ENCODE data around the gene RBP2.
"Not testable (repeated sequence)": the region's sequence is repeated elsewhere in the genome, so short reads cannot be mapped to it uniquely, and the experiment has no call there.

The RBP2 gene

GRCh38 chr3:139440639-139441556 is 35.4 kb downstream of the RBP2 start:
- DNase-seq, result no peak

GRCh38 chr3:139439278-139439677 is 37.0 kb downstream of the RBP2 start:
- DNase-seq, result no peak

GRCh38 chr3:139434764-139435307 is 41.5 kb downstream of the RBP2 start:
- no peak for DNase-seq

- DNase-seq, result no peak
These were observed 42.1 kb downstream of the RBP2 start for GRCh38 chr3:139434228-139434627.

- no peak for DNase-seq
These were observed 43.2 kb downstream of the RBP2 start for GRCh38 chr3:139433089-139433488.

- DNase-seq, result no peak
These were observed 45.8 kb downstream of the RBP2 start for GRCh38 chr3:139430493-139430892.

- DNase-seq, result peak in 1 of 2 donors; percentile 94
These were observed 48.8 kb downstream of the RBP2 start for GRCh38 chr3:139427283-139428060.

GRCh38 chr3:139425745-139426400 is 50.4 kb downstream of the RBP2 start:
- no peak for DNase-seq

- DNase-seq, result no peak
These were observed 53.1 kb downstream of the RBP2 start for GRCh38 chr3:139423232-139423631.

- DNase-seq, result no peak
These were observed 54.9 kb downstream of the RBP2 start for GRCh38 chr3:139421460-139421859.

- no peak for DNase-seq
These were observed 55.3 kb downstream of the RBP2 start for GRCh38 chr3:139421040-139421439.

GRCh38 chr3:139418144-139418543 is 58.2 kb downstream of the RBP2 start:
- DNase-seq, result no peak

GRCh38 chr3:139416275-139416674 is 60.0 kb downstream of the RBP2 start:
- DNase-seq, result no peak

GRCh38 chr3:139414608-139415224 is 61.6 kb downstream of the RBP2 start:
- no peak for DNase-seq

- not testable (repeated sequence) for DNase-seq
These were observed 63.4 kb downstream of the RBP2 start for GRCh38 chr3:139412891-139413290.
